Neutrophil (primary cell): ENCODE results near the gene PRICKLE3.

Experiments
- H3K27ac ChIP-seq: fragments of 200-600 bp; sonication (generic); 2 replicates; pipeline ENCODE4 v1.5.1; 2016; ENCODE audit warnings: mild to moderate bottlenecking, moderate library complexity
- H3K27me3 ChIP-seq: fragments of 200-600 bp; sonication (generic); 2 replicates; pipeline ENCODE4 v1.6.0; 2016; ENCODE audit warnings: mild to moderate bottlenecking
- H3K36me3 ChIP-seq: fragments of 200-600 bp; sonication (generic); 2 replicates; pipeline ENCODE4 v1.5.1; 2017
- H3K4me1 ChIP-seq, 2 experiments: fragments of 200-600 bp in 1 of 2; sonication (generic) in 1 of 2; 1 replicate in 1 of 2; 2 replicates in 1 of 2; pipeline versions ENCODE4 v1.5.1 to v1.6.1; 2013 to 2016; ENCODE audit warnings: low read depth in 1 of 2, low read length in 1 of 2, mild to moderate bottlenecking in 1 of 2, moderate library complexity in 1 of 2; ENCODE audit not compliant: control insufficient read depth in 1 of 2, insufficient read depth in 1 of 2
- H3K4me3 ChIP-seq, 2 experiments: fragments of 200-600 bp in 1 of 2; sonication (generic) in 1 of 2; 1 replicate in 1 of 2; 2 replicates in 1 of 2; pipeline ENCODE4 v1.5.1; 2013 to 2016; ENCODE audit warnings: low read depth in 1 of 2, low read length in 1 of 2, mild to moderate bottlenecking in 1 of 2, moderate library complexity in 1 of 2
- H3K9me3 ChIP-seq: fragments of 200-600 bp; sonication (generic); 2 replicates; pipeline ENCODE4 v1.5.1; 2016
- TF ChIP-seq, protein P1 (sequence below): fragments of 200-600 bp; sonication (generic); IDR thresholded peaks from 2 replicates; pipeline ENCODE4 v1.5.1; 2016; ENCODE audit warnings: antibody characterized with exemption

PRICKLE3 gene

GRCh38 chrX:49225858-49226257, 39.7 kb upstream of the PRICKLE3 start:
- no peak overlapping the region for H3K27ac ChIP-seq
- peaks cover 0 to 5% of the 10 kb centered on the region in 2 experiments for H3K4me1 ChIP-seq
- H3K36me3 ChIP-seq = no peaks in the 10 kb centered on the region
- H3K4me3 ChIP-seq = no peak overlapping the region
- TF ChIP-seq, protein P1, sequence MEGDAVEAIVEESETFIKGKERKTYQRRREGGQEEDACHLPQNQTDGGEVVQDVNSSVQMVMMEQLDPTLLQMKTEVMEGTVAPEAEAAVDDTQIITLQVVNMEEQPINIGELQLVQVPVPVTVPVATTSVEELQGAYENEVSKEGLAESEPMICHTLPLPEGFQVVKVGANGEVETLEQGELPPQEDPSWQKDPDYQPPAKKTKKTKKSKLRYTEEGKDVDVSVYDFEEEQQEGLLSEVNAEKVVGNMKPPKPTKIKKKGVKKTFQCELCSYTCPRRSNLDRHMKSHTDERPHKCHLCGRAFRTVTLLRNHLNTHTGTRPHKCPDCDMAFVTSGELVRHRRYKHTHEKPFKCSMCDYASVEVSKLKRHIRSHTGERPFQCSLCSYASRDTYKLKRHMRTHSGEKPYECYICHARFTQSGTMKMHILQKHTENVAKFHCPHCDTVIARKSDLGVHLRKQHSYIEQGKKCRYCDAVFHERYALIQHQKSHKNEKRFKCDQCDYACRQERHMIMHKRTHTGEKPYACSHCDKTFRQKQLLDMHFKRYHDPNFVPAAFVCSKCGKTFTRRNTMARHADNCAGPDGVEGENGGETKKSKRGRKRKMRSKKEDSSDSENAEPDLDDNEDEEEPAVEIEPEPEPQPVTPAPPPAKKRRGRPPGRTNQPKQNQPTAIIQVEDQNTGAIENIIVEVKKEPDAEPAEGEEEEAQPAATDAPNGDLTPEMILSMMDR = no peak
- H3K27me3 ChIP-seq = no peaks in the 10 kb centered on the region
- no peaks in the 10 kb centered on the region for H3K9me3 ChIP-seq

DNA sequence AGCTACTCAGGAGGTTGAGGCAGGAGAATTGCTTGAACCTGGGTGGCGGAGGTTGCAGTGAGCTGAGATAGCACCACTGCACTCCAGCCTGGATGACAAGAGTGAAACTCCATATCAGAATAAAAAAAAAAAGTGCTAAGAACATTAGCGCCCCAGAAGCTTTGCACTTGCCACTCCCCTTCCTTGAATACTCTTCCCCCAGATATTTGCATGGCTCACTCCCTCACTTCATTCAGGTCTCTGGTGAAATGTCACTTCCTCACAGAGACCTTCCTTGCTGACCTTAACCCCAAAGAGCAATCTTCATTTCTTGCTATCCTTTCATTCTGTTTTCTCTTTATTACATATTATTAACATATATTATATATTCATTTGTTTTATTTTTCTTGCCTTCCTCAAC, 35.7 kb upstream of the PRICKLE3 start:
- no peaks in the 10 kb centered on the region for H3K36me3 ChIP-seq
- TF ChIP-seq, protein P1 = no peak

DNA sequence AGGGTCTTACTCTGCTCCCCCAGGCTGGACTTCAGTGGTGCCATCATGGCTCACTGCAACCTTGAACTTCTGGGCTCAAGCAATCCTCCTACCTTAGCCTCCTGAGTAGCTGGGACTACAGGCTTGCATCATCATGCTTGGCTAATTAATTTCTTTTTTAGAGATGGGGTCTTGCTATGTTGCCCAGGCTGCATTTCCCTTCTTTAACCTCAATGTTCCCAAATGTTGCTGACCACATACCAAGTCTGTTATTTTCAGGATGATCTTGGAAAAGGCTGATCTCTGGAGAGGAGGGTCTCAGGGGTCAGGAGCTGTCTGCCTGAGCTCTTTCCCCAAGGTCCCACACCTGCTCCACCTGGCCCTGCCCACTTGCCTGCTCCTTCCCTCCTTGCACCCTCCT, 33.9 kb upstream of the PRICKLE3 start:
- no peaks in the 10 kb centered on the region for H3K36me3 ChIP-seq
- H3K4me1 ChIP-seq = peaks cover 0 to 2% of the 10 kb centered on the region in 2 experiments
- H3K27ac ChIP-seq = no peak overlapping the region
- no peak overlapping the region for H3K4me3 ChIP-seq
- TF ChIP-seq, protein P1 = no peak
- no peaks in the 10 kb centered on the region for H3K9me3 ChIP-seq
- H3K27me3 ChIP-seq = no peaks in the 10 kb centered on the region

More for the DNA sequence above, 35.7 kb upstream of the PRICKLE3 start:
- Histone ChIP-seq H3K27ac (no peak overlapping the region), H3K4me1 (peaks cover 0 to 2% of the 10 kb centered on the region in 2 experiments), H3K27me3 (no peaks in the 10 kb centered on the region), H3K4me3 (no peak overlapping the region), H3K9me3 (no peaks in the 10 kb centered on the region)

DNA sequence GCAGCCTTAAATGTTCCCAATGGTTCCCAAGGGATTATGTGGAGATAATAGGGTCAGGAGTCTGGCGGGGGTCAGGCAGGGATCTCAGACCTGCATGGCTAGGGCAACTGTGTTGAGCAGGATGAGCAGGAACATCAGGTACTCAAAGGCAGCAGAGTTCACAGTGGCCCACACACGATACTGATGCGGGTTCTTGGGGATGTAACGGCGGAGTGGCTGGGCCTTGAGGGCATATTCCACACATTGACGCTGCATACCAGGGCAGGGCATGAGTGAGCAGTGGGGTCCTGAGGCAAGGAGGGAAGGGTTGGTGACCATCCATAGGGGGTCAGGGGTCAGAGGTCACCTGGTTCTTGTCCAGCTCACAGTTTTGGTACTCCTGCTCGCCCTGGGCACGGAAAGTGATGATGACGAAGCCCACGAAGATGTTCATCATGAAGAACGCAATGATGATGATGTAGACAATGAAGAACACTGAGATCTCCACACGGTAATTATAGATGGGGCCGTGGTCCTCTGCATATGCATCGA, 28.9 kb upstream of the PRICKLE3 start:
- Histone ChIP-seq H3K27me3 (no peaks in the 10 kb centered on the region), H3K36me3 (no peaks in the 10 kb centered on the region), H3K4me3 (no peak overlapping the region), H3K4me1 (peaks cover 0 to 2% of the 10 kb centered on the region in 2 experiments), H3K27ac (no peak overlapping the region), H3K9me3 (no peaks in the 10 kb centered on the region)
- TF ChIP-seq, protein P1 = no peak

GRCh38 chrX:49214416-49214815, 28.2 kb upstream of the PRICKLE3 start:
- H3K36me3 ChIP-seq = no peaks in the 10 kb centered on the region
- no peaks in the 10 kb centered on the region for H3K27me3 ChIP-seq
- no peak overlapping the region for H3K27ac ChIP-seq
- no peaks in the 10 kb centered on the region for H3K9me3 ChIP-seq
- H3K4me3 ChIP-seq = no peak overlapping the region
- TF ChIP-seq, protein P1 = no peak
- peaks cover 0 to under 1% of the 10 kb centered on the region in 2 experiments for H3K4me1 ChIP-seq
